IMR-90 (cell line): ENCODE measurements around the gene PRUNE2. TPM values are rescaled to one million over a fixed set of nuclear protein-coding genes. Genes with fewer than 3 reads are reported as not detected.

Experiments
- ATAC-seq: fragments of 200-7000 bp; cut with Tn5 transposase; 2 replicates; pipeline ENCODE4 v1.9.1; 2020; ENCODE audit warnings: low read depth, mild to moderate bottlenecking, moderate library complexity
- BruUV-seq: library from RNA; stranded (reverse); fragments of 400-500 nt; replicated peaks from 2 replicates; lab custom pipeline; 2021; lab: Mats Ljungman, UMichigan
- CTCF ChIA-PET: fragments of 300-600 bp; formaldehyde crosslinking; extraction: SDS; loops from one replicate; lab custom pipeline; 2021; ENCODE audit warnings: antibody characterized with exemption; lab: Yijun Ruan, JAX
- POLR2A ChIA-PET: fragments of 300-600 bp; sonication (Branson Sonifier 250); formaldehyde crosslinking; loops from one replicate; lab custom pipeline; 2022; ENCODE audit warnings: antibody characterized with exemption; ENCODE audit not compliant: unreplicated experiment; lab: Charles Lee
- DNase-seq: peaks from one replicate; pipeline ENCODE4 v3.0.0; 2013
- H2AFZ ChIP-seq: replicated peaks from 2 replicates; pipeline ENCODE3; 2013; ENCODE audit warnings: low read length, mild to moderate bottlenecking; ENCODE audit not compliant: poor library complexity
- H2AK5ac ChIP-seq: 2 replicates; pipeline ENCODE4 v1.6.1; 2013; ENCODE audit warnings: low read depth, low read length, inconsistent platforms
- H2AK9ac ChIP-seq: replicated peaks from 2 replicates; pipeline ENCODE3; 2013; ENCODE audit warnings: mild to moderate bottlenecking, low read depth, low read length, moderate library complexity; ENCODE audit not compliant: poor library complexity
- H2BK120ac ChIP-seq: 2 replicates; pipeline ENCODE4 v1.6.1; 2013; ENCODE audit warnings: low read depth, low read length, inconsistent platforms
- H2BK15ac ChIP-seq: 3 replicates; pipeline ENCODE4 v1.6.1; 2013; ENCODE audit warnings: low read depth, low read length, inconsistent platforms
- H2BK20ac ChIP-seq: 2 replicates; pipeline ENCODE4 v1.6.1; 2013; ENCODE audit warnings: low read depth, mild to moderate bottlenecking, inconsistent platforms, low read length, moderate library complexity
- H2BK5ac ChIP-seq: 2 replicates; pipeline ENCODE4 v1.6.1; 2013; ENCODE audit warnings: mild to moderate bottlenecking, low read depth, low read length, inconsistent platforms; ENCODE audit not compliant: poor library complexity, severe bottlenecking
- H3K14ac ChIP-seq: replicated peaks from 2 replicates; pipeline ENCODE4 v1.6.1; 2013; ENCODE audit warnings: low read depth, low read length, inconsistent platforms
- H3K18ac ChIP-seq: 2 replicates; pipeline ENCODE4 v1.6.1; 2013; ENCODE audit warnings: low read depth, low read length, control low read depth
- H3K23ac ChIP-seq: 2 replicates; pipeline ENCODE4 v1.6.1; 2013; ENCODE audit warnings: low read depth, low read length, inconsistent platforms
- H3K27ac ChIP-seq: 2 replicates; pipeline ENCODE4 v1.5.1; 2013; ENCODE audit warnings: mild to moderate bottlenecking, control low read depth, low read length; ENCODE audit not compliant: insufficient read depth
- H3K27me3 ChIP-seq: 2 replicates; pipeline ENCODE4 v1.6.1; 2013; ENCODE audit warnings: low read length; ENCODE audit not compliant: control insufficient read depth, insufficient read depth
- H3K36me3 ChIP-seq: 2 replicates; pipeline ENCODE4 v1.6.1; 2013; ENCODE audit warnings: low read length, mixed read lengths; ENCODE audit not compliant: control insufficient read depth, insufficient read depth
- H3K4ac ChIP-seq: 2 replicates; pipeline ENCODE4 v1.6.1; 2013; ENCODE audit warnings: low read depth, low read length, inconsistent platforms
- H3K4me1 ChIP-seq: 2 replicates; pipeline ENCODE4 v1.6.1; 2013; ENCODE audit warnings: low read length, mixed read lengths; ENCODE audit not compliant: control insufficient read depth, insufficient read depth
- H3K4me2 ChIP-seq: 2 replicates; pipeline ENCODE4 v1.6.1; 2013; ENCODE audit warnings: low read depth, mild to moderate bottlenecking, control low read depth, low read length, moderate library complexity
- H3K4me3 ChIP-seq: 2 replicates; pipeline ENCODE4 v1.5.1; 2013; ENCODE audit warnings: low read depth, mild to moderate bottlenecking, control low read depth, low read length, moderate library complexity; ENCODE audit not compliant: insufficient read depth
- H3K56ac ChIP-seq: 2 replicates; pipeline ENCODE4 v1.6.1; 2013; ENCODE audit warnings: low read length, inconsistent platforms; ENCODE audit not compliant: insufficient read depth; ENCODE audit errors: extremely low read depth
- H3K79me1 ChIP-seq, 2 experiments: 2 replicates each; pipeline ENCODE4 v1.6.1; 2013; ENCODE audit warnings: low read length in 2 of 2, inconsistent platforms in 1 of 2, low read depth in 1 of 2
- H3K9ac ChIP-seq: 2 replicates; pipeline ENCODE4 v1.6.1; 2013; ENCODE audit warnings: low read depth, low read length, control low read depth
- H3K9me1 ChIP-seq: 2 replicates; pipeline ENCODE4 v1.6.1; 2013; ENCODE audit warnings: low read length, inconsistent platforms; ENCODE audit not compliant: insufficient read depth
- H3K9me3 ChIP-seq: 2 replicates; pipeline ENCODE4 v1.6.1; 2013; ENCODE audit warnings: low read length; ENCODE audit not compliant: control insufficient read depth, insufficient read depth
- H4K20me1 ChIP-seq: 2 replicates; pipeline ENCODE4 v1.6.1; 2013; ENCODE audit warnings: low read length, inconsistent platforms; ENCODE audit not compliant: insufficient read depth
- H4K5ac ChIP-seq: 2 replicates; pipeline ENCODE4 v1.6.1; 2013; ENCODE audit warnings: mild to moderate bottlenecking, low read depth, low read length, control low read depth
- H4K8ac ChIP-seq, 2 experiments: 2 replicates each; pipeline ENCODE4 v1.6.1; 2013; ENCODE audit warnings: low read depth in 2 of 2, low read length in 2 of 2, control low read depth in 1 of 2, inconsistent platforms in 1 of 2
- H4K91ac ChIP-seq: 2 replicates; pipeline ENCODE4 v1.6.1; 2013; ENCODE audit warnings: low read depth, low read length, inconsistent platforms; ENCODE audit not compliant: insufficient read depth
- BHLHE40 ChIP-seq: fragments of 150-350 bp; IDR thresholded peaks from 2 replicates; pipeline ENCODE4 v1.6.1; 2016; ENCODE audit warnings: mild to moderate bottlenecking, low read depth, low read length
- CEBPB ChIP-seq: IDR thresholded peaks from 2 replicates; pipeline ENCODE4 v1.6.1; 2012; ENCODE audit warnings: low read depth, low read length, improper control_type of control experiment
- CHD1 ChIP-seq: IDR thresholded peaks from 2 replicates; pipeline ENCODE4 v1.6.1; 2012; ENCODE audit warnings: low read depth, low read length, improper control_type of control experiment
- MAFK ChIP-seq: IDR thresholded peaks from 2 replicates; pipeline ENCODE4 v1.6.1; 2012; ENCODE audit warnings: low read depth, low read length, improper control_type of control experiment
- MAZ ChIP-seq: IDR thresholded peaks from 2 replicates; pipeline ENCODE4 v1.6.1; 2012; ENCODE audit warnings: low read depth, mild to moderate bottlenecking, low read length, improper control_type of control experiment, moderate library complexity, borderline replicate concordance
- NFE2L2 ChIP-seq: fragments of 150-350 bp; IDR thresholded peaks from 2 replicates; pipeline ENCODE4 v1.6.1; 2016; ENCODE audit warnings: low read depth, mild to moderate bottlenecking, low read length
- POLR2A ChIP-seq: IDR thresholded peaks from 2 replicates; pipeline ENCODE4 v1.6.1; 2012; ENCODE audit warnings: mild to moderate bottlenecking, low read depth, low read length
- RAD21 ChIP-seq: IDR thresholded peaks from 2 replicates; pipeline ENCODE4 v1.6.1; 2012; ENCODE audit warnings: low read length, improper control_type of control experiment
- RCOR1 ChIP-seq: IDR thresholded peaks from 2 replicates; pipeline ENCODE4 v1.6.1; 2012; ENCODE audit warnings: mild to moderate bottlenecking, low read length, improper control_type of control experiment; ENCODE audit not compliant: insufficient replicate concordance
- SMC3 ChIP-seq: fragments of 150-350 bp; IDR thresholded peaks from 2 replicates; pipeline ENCODE4 v1.6.1; 2016; ENCODE audit warnings: low read depth, mild to moderate bottlenecking, antibody characterized with exemption, low read length, moderate library complexity
- USF2 ChIP-seq: fragments of 150-350 bp; IDR thresholded peaks from 2 replicates; pipeline ENCODE4 v1.6.1; 2017; ENCODE audit warnings: mild to moderate bottlenecking, antibody characterized with exemption, low read length, low read depth
- WGBS, 2 experiments: methylation state at CpG; one replicate each; pipeline versions ENCODE4 v1.1.5 to v1.1.7; 2013; ENCODE audit warnings: missing lambda C conversion rate in 2 of 2; ENCODE audit not compliant: insufficient read length in 1 of 2; ENCODE audit errors: extremely low coverage in 2 of 2; 5-methylcytosine and 5-hydroxymethylcytosine counted together
- dilution Hi-C: fragments of 300-500 bp; cut with HindIII; formaldehyde crosslinking; loops from one replicate; pipeline ENCODE4 v1.14.3; 2018; ENCODE audit warnings: low sequenced_read_pairs; ENCODE audit not compliant: unreplicated experiment
- in situ Hi-C: fragments of 300-500 bp; cut with MboI; formaldehyde crosslinking; loops from 3 replicates; pipeline ENCODE4 v1.14.3; 2019; ENCODE audit warnings: low sequenced_read_pairs, inconsistent platforms, mixed read lengths
- intact Hi-C: fragments of 100-400 bp; cut with micrococcal nuclease; formaldehyde crosslinking; loops from 2 replicates; pipeline ENCODE4 v1.10.0; 2022
- polyA plus RNA-seq, 3 experiments: library from polyadenylated mRNA; depleted of rRNA; stranded (reverse); fragments of >200 nt; gene quantifications; 2 replicates each; pipeline ENCODE4 v1.2.3, GENCODE V29; 2012; ENCODE audit warnings: low replicate concordance in 1 of 3
- total RNA-seq: library from RNA; depleted of rRNA; stranded (reverse); fragments of >200 nt; gene quantifications from 2 replicates; pipeline ENCODE4 v1.2.3, GENCODE V29; 2012
- TF ChIP-seq, protein P1 (sequence below): fragments of 150-350 bp; IDR thresholded peaks from 2 replicates; pipeline ENCODE4 v1.6.1; 2016; ENCODE audit warnings: low read depth, mild to moderate bottlenecking, low read length, moderate library complexity, borderline replicate concordance
- TF ChIP-seq, protein P2 (sequence below): conservative IDR thresholded peaks from 2 replicates; pipeline ENCODE4 v1.5.1; 2012; ENCODE audit warnings: mild to moderate bottlenecking, low read depth, low read length, improper control_type of control experiment

PRUNE2 gene
- total and polyA plus RNA-seq, 2 of the 4 experiments (the other 2 are of a cell fraction) = 0.70 to 1.6 TPM

DNA sequence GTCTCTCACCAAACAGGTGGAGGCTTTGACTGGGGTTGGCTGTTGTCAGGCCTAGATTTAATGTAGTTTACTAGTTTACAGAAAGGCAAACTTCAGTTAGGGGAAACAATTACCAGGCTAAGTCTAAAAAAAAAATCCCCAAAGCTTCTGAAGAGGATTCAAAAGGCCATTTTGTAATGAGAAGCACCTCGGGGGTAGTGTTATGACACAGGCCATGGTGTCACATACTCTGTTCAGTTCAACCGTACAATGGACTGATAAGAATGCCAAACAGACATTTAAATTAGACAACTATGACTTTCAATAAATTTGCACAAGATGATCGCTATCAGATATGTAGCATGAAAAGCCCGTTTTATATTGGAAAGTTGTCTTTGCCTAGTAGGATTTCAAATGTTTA, 261.7 kb downstream of the PRUNE2 start:
- Histone ChIP-seq H3K9me3 (no peaks in the 10 kb centered on the region), H2AK9ac (no peak overlapping the region), H3K4me1 (no peaks in the 10 kb centered on the region), H3K27ac (no peak overlapping the region), H3K23ac (no peak overlapping the region), H3K27me3 (no peaks in the 10 kb centered on the region), H3K4me3 (no peak overlapping the region), H3K79me1 (no peaks in the 10 kb centered on the region), H3K14ac (no peak overlapping the region), H4K91ac (no peak overlapping the region), H2AK5ac (no peak overlapping the region), H3K9ac (no peak overlapping the region), H3K36me3 (no peaks in the 10 kb centered on the region), H3K18ac (no peak overlapping the region), H2BK5ac (no peak overlapping the region), H3K4me2 (no peak overlapping the region), H3K9me1 (no peaks in the 10 kb centered on the region), H2BK15ac (no peak overlapping the region), H3K4ac (no peak overlapping the region), H4K8ac (no peak overlapping the region), H4K20me1 (no peaks in the 10 kb centered on the region), H4K5ac (no peak overlapping the region), H3K56ac (no peak overlapping the region), H2BK20ac (no peak overlapping the region), H2AFZ (no peak overlapping the region), H2BK120ac (no peak overlapping the region)
- intact Hi-C loops = no loop called here
- WGBS, 2 experiments = no CpG with 5 or more reads among the region's 4 CpGs
- DNase-seq = no peak
- in situ Hi-C loops = no loop called here
- ATAC-seq = no peak
- dilution Hi-C loops = no loop called here
- no TSS peak for BruUV-seq
- TF ChIP-seq BHLHE40 = no peak
- TF ChIP-seq NFE2L2 = no peak
- no peak for TF ChIP-seq POLR2A
- TF ChIP-seq MAFK = no peak
- TF ChIP-seq MAZ = no peak
- TF ChIP-seq, protein P1, sequence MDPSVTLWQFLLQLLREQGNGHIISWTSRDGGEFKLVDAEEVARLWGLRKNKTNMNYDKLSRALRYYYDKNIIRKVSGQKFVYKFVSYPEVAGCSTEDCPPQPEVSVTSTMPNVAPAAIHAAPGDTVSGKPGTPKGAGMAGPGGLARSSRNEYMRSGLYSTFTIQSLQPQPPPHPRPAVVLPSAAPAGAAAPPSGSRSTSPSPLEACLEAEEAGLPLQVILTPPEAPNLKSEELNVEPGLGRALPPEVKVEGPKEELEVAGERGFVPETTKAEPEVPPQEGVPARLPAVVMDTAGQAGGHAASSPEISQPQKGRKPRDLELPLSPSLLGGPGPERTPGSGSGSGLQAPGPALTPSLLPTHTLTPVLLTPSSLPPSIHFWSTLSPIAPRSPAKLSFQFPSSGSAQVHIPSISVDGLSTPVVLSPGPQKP = no peak
- no peak for TF ChIP-seq RCOR1
- TF ChIP-seq, protein P2, sequence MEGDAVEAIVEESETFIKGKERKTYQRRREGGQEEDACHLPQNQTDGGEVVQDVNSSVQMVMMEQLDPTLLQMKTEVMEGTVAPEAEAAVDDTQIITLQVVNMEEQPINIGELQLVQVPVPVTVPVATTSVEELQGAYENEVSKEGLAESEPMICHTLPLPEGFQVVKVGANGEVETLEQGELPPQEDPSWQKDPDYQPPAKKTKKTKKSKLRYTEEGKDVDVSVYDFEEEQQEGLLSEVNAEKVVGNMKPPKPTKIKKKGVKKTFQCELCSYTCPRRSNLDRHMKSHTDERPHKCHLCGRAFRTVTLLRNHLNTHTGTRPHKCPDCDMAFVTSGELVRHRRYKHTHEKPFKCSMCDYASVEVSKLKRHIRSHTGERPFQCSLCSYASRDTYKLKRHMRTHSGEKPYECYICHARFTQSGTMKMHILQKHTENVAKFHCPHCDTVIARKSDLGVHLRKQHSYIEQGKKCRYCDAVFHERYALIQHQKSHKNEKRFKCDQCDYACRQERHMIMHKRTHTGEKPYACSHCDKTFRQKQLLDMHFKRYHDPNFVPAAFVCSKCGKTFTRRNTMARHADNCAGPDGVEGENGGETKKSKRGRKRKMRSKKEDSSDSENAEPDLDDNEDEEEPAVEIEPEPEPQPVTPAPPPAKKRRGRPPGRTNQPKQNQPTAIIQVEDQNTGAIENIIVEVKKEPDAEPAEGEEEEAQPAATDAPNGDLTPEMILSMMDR = no peak
- TF ChIP-seq SMC3 = no peak
- no peak for TF ChIP-seq CEBPB
- no peak for TF ChIP-seq CHD1
- no peak for TF ChIP-seq RAD21
- TF ChIP-seq USF2 = no peak
- POLR2A ChIA-PET = no interaction called here
- CTCF ChIA-PET = no interaction called here
